GM23338 (cell line): ENCODE measurements around the gene RXRA.

Experiments used
- CTCF ChIP-seq, 2 experiments: fragments of 200-600 bp in 1 of 2; sonication (generic) in 1 of 2; conservative IDR thresholded peaks; 2 replicates each; pipeline versions ENCODE4 v1.5.1 to v1.6.1; 2016 to 2017; ENCODE audit warnings: antibody characterized with exemption in 2 of 2, low read depth in 2 of 2, mild to moderate bottlenecking in 2 of 2, moderate library complexity in 1 of 2
- ETS1 ChIP-seq: IDR thresholded peaks from 2 replicates; pipeline ENCODE4 v1.6.1; 2016; ENCODE audit warnings: antibody characterized with exemption
- EZH2 ChIP-seq: fragments of 200-600 bp; sonication (generic); IDR thresholded peaks from one replicate; pipeline ENCODE4 v1.8.0; 2017; ENCODE audit warnings: antibody characterized with exemption, mild to moderate bottlenecking, low read depth; ENCODE audit not compliant: unreplicated experiment
- EZH2phosphoT487 ChIP-seq: fragments of 200-600 bp; sonication (generic); IDR thresholded peaks from one replicate; pipeline ENCODE4 v1.8.1; 2018; ENCODE audit warnings: antibody characterized with exemption; ENCODE audit not compliant: unreplicated experiment
- POLR2AphosphoS5 ChIP-seq: IDR thresholded peaks from 2 replicates; pipeline ENCODE4 v1.6.1; 2016; ENCODE audit warnings: antibody characterized with exemption, low read depth
- REST ChIP-seq: IDR thresholded peaks from one replicate; pipeline ENCODE4 v1.6.1; 2018; ENCODE audit warnings: antibody characterized with exemption; ENCODE audit not compliant: unreplicated experiment
- STAT1 ChIP-seq: IDR thresholded peaks from one replicate; pipeline ENCODE4 v1.6.1; 2016; ENCODE audit warnings: antibody characterized with exemption; ENCODE audit not compliant: unreplicated experiment
- ZNF462 ChIP-seq: fragments of 250-450 bp; sonication (Bioruptor Pico); IDR thresholded peaks from 2 replicates; pipeline ENCODE4 v1.5.0; 2020; ENCODE audit warnings: mild to moderate bottlenecking, moderate library complexity

- no peak for TF ChIP-seq CTCF (conservative IDR thresholded peaks at IDR 0.05; ENCODE audit: low read depth in 2 of 2)
- no peak for TF ChIP-seq EZH2
- no peak for TF ChIP-seq REST
- TF ChIP-seq STAT1 = no peak
- no peak for TF ChIP-seq ETS1
- no peak for TF ChIP-seq ZNF462 (CRISPR knock-in tag)
- TF ChIP-seq EZH2phosphoT487 = no peak
- TF ChIP-seq POLR2AphosphoS5 = no peak
These were observed 150.2 kb downstream of the RXRA start for GRCh38 chr9:134476272-134476941.
